GM13976 (cell line): ENCODE data around the gene WNK1.
A peak's percentile ranks its signal among the peaks of the same experiment; 100 is the strongest.
"Not testable (repeated sequence)": the region's sequence is repeated elsewhere in the genome, so short reads cannot be mapped to it uniquely, and the experiment has no call there.

Experiments used
- DNase-seq: peaks from one replicate; pipeline ENCODE4 v3.0.0; 2012; ENCODE audit warnings: low spot score
- in situ Hi-C: fragments of 300-500 bp; cut with MboI; formaldehyde crosslinking; loops from one replicate; pipeline ENCODE4 v1.12.0; 2022; ENCODE audit warnings: low sequenced_read_pairs, mixed read lengths, inconsistent platforms; ENCODE audit not compliant: unreplicated experiment
- TF ChIP-seq, protein P1 (sequence below): IDR thresholded peaks from 2 replicates; pipeline ENCODE4 v1.5.1; 2012; ENCODE audit warnings: borderline replicate concordance, mild to moderate bottlenecking; ENCODE audit not compliant: insufficient read depth; ENCODE audit errors: extremely low read depth, missing control alignments, control extremely low read depth

WNK1 gene

DNA sequence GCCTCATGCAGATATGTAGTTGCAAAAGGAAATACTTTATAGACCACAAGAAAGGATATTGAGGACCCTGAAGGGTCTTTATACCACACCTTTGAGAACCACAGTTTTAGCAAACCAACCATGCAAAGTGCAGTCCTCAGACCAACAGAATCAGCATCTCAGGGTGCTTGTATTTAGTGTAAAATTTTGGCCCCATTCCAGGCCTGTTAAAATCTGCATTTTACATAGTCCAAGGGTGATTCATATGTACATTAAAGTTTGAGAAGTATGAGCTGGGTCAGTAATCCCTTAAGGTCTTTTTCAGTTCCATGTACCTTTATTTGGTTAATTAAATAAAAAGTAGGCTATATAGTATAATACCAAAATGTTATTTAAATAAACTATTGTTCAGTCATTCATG, 91.2 kb downstream of the WNK1 start:
- in situ Hi-C loops = no loop called here
- no peak for DNase-seq

DNA sequence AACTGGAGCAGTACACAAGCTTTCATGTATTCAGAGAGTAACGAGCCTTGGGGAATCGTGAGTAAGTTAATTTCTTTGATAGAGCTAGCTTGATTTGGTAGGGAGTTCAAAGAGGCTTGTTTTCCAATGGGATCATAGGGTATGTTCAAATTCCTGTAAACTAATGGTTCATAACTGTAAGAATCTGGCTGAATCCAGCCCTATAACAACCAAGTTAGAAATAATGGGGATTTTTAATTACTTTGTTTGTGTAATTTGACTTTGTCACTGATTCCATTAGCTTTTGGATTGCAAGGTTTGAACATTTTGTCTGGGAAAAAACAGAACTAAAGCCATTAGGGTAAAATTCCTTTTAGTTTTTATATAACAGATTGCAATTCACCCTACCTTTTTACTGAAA, 94.0 kb downstream of the WNK1 start:
- TF ChIP-seq, protein P1, sequence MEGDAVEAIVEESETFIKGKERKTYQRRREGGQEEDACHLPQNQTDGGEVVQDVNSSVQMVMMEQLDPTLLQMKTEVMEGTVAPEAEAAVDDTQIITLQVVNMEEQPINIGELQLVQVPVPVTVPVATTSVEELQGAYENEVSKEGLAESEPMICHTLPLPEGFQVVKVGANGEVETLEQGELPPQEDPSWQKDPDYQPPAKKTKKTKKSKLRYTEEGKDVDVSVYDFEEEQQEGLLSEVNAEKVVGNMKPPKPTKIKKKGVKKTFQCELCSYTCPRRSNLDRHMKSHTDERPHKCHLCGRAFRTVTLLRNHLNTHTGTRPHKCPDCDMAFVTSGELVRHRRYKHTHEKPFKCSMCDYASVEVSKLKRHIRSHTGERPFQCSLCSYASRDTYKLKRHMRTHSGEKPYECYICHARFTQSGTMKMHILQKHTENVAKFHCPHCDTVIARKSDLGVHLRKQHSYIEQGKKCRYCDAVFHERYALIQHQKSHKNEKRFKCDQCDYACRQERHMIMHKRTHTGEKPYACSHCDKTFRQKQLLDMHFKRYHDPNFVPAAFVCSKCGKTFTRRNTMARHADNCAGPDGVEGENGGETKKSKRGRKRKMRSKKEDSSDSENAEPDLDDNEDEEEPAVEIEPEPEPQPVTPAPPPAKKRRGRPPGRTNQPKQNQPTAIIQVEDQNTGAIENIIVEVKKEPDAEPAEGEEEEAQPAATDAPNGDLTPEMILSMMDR = no peak
- in situ Hi-C loops = no loop called here
- DNase-seq = no peak

More for the DNA sequence above, 91.2 kb downstream of the WNK1 start:
- TF ChIP-seq, protein P1 = no peak

DNA sequence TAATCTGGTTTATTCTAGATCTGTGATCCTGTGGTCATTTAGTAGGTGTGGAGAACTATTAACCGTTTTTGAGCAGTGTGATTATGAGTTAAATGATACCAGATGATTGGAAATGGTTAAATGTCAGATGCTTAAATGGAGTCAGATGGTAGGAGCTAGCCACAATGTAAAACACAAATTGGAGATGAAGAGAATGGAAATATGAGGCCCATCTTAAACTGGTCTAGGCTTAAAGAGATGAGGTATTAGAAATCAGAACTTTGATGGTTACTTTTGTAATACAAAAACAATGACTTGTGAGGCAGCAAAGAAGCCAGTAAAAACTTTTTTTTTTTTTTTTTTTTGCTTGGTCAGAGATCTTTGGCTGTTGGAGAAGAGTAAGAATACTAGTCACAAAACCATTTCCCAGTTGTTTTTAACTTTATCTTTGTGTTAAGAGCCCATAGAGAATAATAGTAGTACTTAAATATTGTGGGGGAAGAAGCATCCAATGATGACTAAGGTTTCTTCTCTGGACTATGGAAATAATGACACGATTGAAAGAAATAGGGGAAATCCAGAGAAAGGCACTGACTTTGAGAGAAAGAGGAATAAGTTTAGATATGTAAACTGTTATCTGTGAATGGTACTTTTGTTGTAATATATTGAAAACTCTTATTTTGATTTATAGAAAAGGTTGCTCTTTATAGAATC, 95.9 kb downstream of the WNK1 start:
- in situ Hi-C loops = no loop called here
- DNase-seq = peak; percentile 47
- TF ChIP-seq, protein P1 = no peak

DNA sequence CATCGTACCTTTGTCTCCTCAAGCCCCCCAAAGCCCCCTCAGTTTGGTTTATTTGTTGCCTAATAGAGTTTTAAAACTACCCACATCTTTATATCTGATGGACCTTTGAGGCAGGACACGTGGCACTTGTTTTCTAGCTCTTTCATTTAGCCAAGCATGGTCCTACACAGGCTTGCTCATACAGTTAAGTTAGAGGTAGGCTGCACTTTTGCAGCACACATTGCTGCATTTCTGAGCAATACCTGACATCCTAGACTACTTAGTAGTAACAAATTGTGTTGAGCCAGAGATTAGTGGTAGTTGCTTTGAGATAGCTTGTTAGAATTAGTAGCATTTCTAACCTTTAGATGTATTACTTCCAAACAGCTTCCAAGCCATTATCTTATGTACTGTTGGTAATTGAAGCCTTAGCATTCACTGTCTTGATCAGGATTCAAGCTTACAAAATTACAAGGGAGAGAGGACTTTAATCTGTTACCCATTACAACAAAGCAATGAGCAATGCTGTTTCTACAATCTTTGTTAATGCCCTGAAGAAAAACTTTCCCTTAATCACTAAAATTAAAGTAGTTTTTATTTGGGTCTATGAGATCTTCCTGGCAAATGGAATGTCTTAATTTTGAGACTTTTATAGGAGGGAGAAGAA, 96.6 kb downstream of the WNK1 start:
- in situ Hi-C loops = no loop called here
- no peak for DNase-seq
- TF ChIP-seq, protein P1 = no peak

DNA sequence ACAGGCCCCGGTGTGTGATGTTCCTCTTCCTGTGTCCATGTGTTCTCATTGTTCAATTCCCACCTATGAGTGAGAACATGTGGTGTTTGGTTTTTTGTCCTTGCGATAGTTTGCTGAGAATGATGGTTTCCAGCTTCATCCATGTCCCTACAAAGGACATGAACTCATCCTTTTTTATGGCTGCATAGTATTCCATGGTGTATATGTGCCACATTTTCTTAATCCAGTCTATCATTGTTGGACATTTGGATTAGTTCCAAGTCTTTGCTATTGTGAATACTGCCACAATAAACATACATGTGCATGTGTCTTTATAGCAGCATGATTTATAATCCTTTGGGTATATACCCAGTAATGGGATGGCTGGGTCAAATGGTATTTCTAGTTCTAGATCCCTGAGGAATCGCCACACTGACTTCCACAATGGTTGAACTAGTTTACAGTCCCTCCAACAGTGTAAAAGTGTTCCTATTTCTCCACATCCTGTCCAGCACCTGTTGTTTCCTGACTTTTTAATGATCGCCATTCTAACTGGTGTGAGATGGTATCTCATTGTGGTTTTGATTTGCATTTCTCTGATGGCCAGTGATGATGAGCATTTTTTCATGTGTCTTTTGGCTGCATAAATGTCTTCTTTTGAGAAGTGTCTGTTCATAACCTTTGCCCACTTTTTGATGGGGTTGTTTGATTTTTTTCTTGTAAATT, 97.5 kb downstream of the WNK1 start:
- in situ Hi-C loops, DNase-seq: not testable (repeated sequence)

DNA sequence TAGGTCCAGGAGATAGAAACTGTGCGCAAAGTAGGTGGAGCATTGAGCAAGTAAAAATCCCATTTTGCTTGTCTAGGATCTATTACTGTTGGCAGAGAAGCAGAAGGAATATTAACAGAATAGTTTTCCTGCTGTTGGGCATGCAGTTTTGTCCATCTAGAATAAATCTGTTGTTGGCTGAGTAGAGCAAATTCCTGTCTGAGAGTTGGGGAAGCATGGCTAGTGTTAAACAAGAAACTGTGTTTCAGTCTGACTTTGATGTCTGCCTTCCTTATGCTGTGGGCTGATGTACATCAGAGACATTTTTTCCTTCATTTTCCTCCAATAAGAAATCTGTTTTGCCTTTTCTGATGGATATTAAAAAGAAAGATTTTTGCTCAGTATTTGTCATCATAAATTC, 99.0 kb downstream of the WNK1 start:
- TF ChIP-seq, protein P1 = no peak
- no peak for DNase-seq
- in situ Hi-C loops = no loop called here

DNA sequence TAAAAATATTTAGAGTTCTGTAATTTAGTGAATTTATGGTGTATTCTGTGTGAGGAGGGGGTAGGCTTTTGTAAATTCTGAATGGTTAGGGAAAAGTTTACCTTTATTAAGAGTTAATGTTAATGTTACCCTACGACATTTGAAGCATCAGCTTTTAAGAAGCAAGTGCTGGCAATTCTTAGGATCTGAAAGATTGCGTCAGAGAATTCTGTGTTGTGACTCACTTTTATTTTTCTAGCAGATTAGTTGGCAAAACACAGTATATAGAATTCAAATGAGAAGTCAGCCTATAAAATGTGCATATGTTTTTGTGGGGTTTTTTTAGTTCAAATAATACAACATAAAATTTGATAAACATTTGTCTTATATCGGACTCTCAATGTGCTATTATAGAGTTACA, 99.5 kb downstream of the WNK1 start:
- DNase-seq = no peak
- TF ChIP-seq, protein P1 = no peak
- in situ Hi-C loops = no loop called here
